ENCODE measurements around the gene SIMC1.

Gene SIMC1

DNA sequence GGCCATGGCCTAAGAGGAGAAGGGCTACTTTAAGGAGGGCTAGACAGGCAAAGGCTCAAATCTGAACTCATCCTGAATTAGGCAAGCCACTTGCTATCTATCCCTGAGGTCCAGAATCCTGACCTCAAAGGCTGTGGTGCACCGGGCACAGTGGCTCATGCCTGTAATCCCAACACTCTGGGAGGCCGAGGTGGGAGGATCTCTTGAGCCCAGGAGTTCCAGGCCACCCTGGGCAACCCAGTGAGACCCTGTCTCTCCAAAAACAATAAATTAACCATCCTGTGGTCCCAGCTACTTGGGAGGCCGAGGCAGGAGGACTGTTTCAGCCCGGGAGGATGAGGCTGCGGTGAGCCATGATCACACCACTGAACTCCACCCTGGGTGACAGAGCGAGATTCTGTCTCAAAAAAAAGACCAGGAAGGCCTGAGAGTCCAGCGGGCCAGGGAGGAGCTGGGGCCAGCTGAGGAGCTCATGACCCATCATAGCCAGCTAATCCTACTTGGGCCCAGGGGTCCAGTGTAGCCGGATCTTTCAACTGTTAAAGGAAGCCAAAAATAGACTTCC lies 146.2 kb downstream of the SIMC1 start:
- TF ChIP-seq, protein P1, sequence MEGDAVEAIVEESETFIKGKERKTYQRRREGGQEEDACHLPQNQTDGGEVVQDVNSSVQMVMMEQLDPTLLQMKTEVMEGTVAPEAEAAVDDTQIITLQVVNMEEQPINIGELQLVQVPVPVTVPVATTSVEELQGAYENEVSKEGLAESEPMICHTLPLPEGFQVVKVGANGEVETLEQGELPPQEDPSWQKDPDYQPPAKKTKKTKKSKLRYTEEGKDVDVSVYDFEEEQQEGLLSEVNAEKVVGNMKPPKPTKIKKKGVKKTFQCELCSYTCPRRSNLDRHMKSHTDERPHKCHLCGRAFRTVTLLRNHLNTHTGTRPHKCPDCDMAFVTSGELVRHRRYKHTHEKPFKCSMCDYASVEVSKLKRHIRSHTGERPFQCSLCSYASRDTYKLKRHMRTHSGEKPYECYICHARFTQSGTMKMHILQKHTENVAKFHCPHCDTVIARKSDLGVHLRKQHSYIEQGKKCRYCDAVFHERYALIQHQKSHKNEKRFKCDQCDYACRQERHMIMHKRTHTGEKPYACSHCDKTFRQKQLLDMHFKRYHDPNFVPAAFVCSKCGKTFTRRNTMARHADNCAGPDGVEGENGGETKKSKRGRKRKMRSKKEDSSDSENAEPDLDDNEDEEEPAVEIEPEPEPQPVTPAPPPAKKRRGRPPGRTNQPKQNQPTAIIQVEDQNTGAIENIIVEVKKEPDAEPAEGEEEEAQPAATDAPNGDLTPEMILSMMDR (IDR thresholded peaks at IDR 0.05; ENCODE audit: borderline replicate concordance, insufficient read depth, low read depth, low read length) = no peak
- H3K4me3 ChIP-seq (ENCODE audit: low read depth, low read length) = no peak overlapping the region

DNA sequence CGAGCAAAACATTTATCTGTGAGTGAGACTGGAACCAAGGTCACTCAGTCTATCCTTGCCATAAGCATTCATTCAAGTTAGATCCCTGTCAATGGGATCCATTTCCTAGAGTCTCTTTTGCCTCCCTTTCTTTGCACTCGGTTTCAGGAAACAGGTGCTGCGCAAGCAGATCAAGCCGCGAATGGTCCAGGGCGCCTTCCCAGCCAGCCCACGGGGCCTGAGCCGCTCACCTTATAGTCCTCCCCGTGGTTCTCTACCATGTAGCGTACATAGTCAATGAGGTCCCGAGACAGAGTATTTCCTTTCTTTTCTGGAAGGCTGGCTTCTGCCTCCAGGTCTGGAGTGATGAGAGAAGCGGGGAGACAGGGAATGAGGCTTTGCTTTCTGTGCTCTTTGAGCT lies 146.8 kb downstream of the SIMC1 start:
- H3K4me3 ChIP-seq (ENCODE audit: low read depth, low read length) = no peak overlapping the region
- TF ChIP-seq, protein P1 (IDR thresholded peaks at IDR 0.05; ENCODE audit: borderline replicate concordance, insufficient read depth, low read depth, low read length) = no peak

DNA sequence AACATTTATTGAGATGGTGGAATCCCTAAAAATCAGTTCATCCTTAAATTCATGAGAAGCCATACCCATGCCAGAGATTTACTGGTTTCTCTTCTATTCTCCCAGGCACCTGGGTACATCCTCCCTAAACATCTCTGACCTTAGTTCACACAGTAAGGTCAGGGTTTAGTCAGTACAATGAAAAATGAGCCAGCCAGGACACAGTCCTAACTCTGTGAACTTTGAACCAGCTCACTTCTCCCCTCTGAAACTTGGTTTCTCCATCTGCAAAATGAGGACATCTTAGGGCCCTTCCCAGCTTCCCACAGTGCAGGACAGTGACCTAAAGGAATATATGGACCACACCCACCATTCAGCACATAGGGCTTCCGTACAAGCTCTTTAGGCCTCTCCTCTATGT lies 148.3 kb downstream of the SIMC1 start:
- no peak overlapping the region for H3K4me3 ChIP-seq (ENCODE audit: low read depth, low read length)
- TF ChIP-seq, protein P1 (IDR thresholded peaks at IDR 0.05; ENCODE audit: borderline replicate concordance, insufficient read depth, low read depth, low read length) = no peak

DNA sequence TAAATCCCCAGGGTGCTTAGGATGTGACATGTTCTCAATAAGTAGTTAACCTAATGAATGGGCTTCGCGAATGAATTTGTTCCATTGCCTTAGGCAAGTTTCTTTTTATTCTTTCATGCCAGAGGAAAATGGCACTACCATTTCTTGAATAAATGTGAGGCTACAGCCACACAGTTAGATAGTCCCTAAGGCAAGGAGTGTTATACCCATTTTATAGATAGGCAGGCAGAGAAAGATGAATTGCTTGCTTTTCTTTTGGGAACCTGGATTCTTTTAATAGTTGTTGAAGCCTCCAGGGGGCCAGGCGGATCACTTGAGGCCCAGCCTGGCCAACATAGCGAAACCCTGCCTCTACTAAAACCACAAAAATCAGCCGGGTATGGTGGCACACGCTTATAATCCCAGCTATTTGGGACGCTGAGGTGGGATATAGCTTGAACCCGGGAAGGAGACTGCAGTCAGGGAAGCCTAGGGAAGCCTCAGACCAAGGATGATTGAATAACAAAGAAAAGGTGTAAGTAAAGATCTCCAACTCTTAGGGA lies 149.2 kb downstream of the SIMC1 start:
- peak overlapping the region; percentile 88 for H3K4me3 ChIP-seq (ENCODE audit: low read depth, low read length)
- TF ChIP-seq, protein P1 (IDR thresholded peaks at IDR 0.05; ENCODE audit: borderline replicate concordance, insufficient read depth, low read depth, low read length) = no peak

DNA sequence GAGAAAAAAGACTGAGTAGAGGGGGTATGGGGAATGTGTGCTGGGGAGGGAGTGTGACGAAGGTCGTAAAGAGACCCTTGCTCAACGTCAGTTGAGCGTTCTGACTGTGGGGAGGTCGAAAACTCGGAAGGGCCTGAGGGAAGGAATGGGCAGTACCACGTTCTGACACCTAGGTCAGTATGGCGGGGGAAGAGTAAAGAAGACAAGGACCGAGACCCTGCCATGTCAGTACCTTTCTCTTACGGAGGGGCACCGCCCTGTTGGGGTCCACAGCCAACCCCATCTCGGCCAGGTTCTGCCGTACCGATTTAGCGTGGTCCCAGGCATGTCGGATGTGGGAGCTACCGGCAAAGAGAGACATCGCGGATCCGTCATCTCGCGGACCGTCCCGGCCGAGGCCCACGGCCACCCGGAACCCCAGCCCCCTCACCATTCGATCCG lies 149.8 kb downstream of the SIMC1 start:
- TF ChIP-seq, protein P1 (IDR thresholded peaks at IDR 0.05; ENCODE audit: borderline replicate concordance, insufficient read depth, low read depth, low read length) = no peak

DNA sequence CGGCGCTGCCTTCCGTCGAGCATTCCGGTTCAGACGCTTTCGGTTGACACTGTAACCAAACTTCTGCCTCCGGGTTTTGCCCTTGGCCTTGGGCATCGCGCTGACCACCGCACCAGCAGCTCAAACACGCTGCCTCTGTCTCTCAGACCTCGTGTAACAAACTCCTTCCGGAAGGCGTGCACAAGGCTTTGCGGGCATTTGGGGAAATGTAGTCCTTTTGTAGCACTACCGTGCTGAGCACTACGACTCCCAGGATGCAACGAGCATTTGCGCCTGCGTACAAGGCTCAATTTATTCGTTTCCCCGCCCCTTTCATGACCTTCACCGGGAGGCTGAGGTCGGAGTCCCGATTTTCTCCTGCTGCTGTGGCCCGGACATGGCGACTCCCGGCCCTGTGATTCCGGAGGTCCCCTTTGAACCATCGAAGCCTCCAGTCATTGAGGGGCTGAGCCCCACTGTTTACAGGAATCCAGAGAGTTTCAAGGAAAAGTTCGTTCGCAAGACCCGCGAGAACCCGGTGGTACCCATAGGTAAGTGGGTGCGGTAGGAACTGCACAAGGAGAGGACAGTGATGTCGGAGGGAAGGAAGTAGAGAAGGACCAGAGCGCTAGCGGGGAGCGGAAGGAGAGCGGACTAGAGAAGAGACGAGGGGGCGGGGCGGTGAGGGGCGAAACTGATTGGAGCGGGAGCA lies 150.4 kb downstream of the SIMC1 start, which contains the start of the genes HIGD2A and NOP16:
Gene HIGD2A (plus strand): TSS at position 308 of the 691 bp plus-strand sequence. CDS start 69 bp downstream, at position 377.
Gene NOP16 (minus strand): TSS at position 155 of the 691 bp plus-strand sequence. CDS start 59 bp downstream, at position 96.
- H3K4me3 ChIP-seq (ENCODE audit: low read depth, low read length) = peak within 1 kb of the TSS; percentile 88
- TF ChIP-seq, protein P1 (IDR thresholded peaks at IDR 0.05; ENCODE audit: borderline replicate concordance, insufficient read depth, low read depth, low read length) = no peak

More for the DNA sequence above, 149.8 kb downstream of the SIMC1 start:
- H3K4me3 ChIP-seq (ENCODE audit: low read depth, low read length) = peak overlapping the region; percentile 88

All from GM12875 (cell line).